Psoas muscle (tissue), 8 donors: ENCODE results near the gene MICOS13. TPM values are rescaled to one million over a fixed set of nuclear protein-coding genes. Genes with fewer than 3 reads are reported as not detected.

Experiments used
- ATAC-seq, 4 donors: fragments of 200-7000 bp; cut with Tn5 transposase; one replicate each; pipeline ENCODE4 v1.9.1; 2020; ENCODE audit warnings: moderate library complexity in 3 of 4, mild to moderate bottlenecking in 2 of 4
- DNase-seq, 2 donors: peaks; one replicate each; pipeline ENCODE4 v3.0.0-alpha.2; 2020
- H3K27ac ChIP-seq: fragments of 200-600 bp; one replicate; pipeline ENCODE4 v1.8.0; 2022
- H3K27me3 ChIP-seq, 3 donors: fragments of 200-600 bp in 1 of 3; one replicate each; pipeline versions ENCODE4 v1.6.1 to v1.8.0; 2013 to 2022; ENCODE audit warnings: low read length in 2 of 3, mild to moderate bottlenecking in 2 of 3, moderate library complexity in 1 of 3; ENCODE audit not compliant: insufficient read depth in 3 of 3
- H3K36me3 ChIP-seq, 2 donors: fragments of 200-600 bp in 1 of 2; one replicate each; pipeline versions ENCODE4 v1.6.1 to v1.8.0; 2013 to 2022; ENCODE audit warnings: low read depth in 1 of 2, mild to moderate bottlenecking in 1 of 2, moderate library complexity in 1 of 2; ENCODE audit not compliant: insufficient read depth in 1 of 2
- H3K4me1 ChIP-seq: fragments of 200-600 bp; one replicate; pipeline ENCODE4 v1.8.0; 2022
- H3K4me3 ChIP-seq: fragments of 200-600 bp; one replicate; pipeline ENCODE4 v1.8.0; 2022; ENCODE audit warnings: mild to moderate bottlenecking
- H3K9me3 ChIP-seq: fragments of 200-600 bp; one replicate; pipeline ENCODE4 v1.8.0; 2022
- CTCF ChIP-seq: fragments of 200-600 bp; IDR thresholded peaks from one replicate; pipeline ENCODE4 v1.8.0; 2022; ENCODE audit warnings: antibody characterized with exemption
- WGBS, 3 donors: extraction: QIAGEN DNeasy Blood & Tissue Kit; methylation state at CpG; one replicate each; pipeline versions ENCODE4 v1.1.6 to v1.1.7; 2013; 5-methylcytosine and 5-hydroxymethylcytosine counted together
- intact Hi-C, 2 donors: fragments of 100-400 bp; cut with DNase I; formaldehyde crosslinking; loops; one replicate each; pipeline versions ENCODE4 v1.11.0 to v1.14.2; 2022
- long read RNA-seq, 2 donors: library from polyadenylated mRNA; unstranded; transcript quantifications; one replicate each; pipeline ENCODE4 v2.0.0, GENCODE V29; 2021
- polyA plus RNA-seq, 3 donors: library from polyadenylated mRNA; stranded (reverse); fragments of 200-250 nt; gene quantifications; one replicate each; pipeline ENCODE4 v1.2.3, GENCODE V29; 2013
- total RNA-seq, 4 donors: library from RNA; stranded (reverse); fragmentation: NEBNext Ultra II Directional in 2 of 4; extraction: Animal tissue kit (Norgen Biotek cat#: 25700) in 2 of 4; gene quantifications; one replicate each; pipeline versions ENCODE4 v1.2.1 to v1.2.4, GENCODE V29; 2021 to 2023
- donor health status: healthy with polysubstance abuse.
- donor health status: DM: no; HTN: no; CAD: no; lungs with moderate emphysema.
- donor health status: Bipolar disorder and iron deficiency.
- donor health status: healthy.
- donor health status: DM: yes; HTN: yes; CAD: no.
- donor health status: DM: no; HTN: no; CAD: no.
- donor health status: DM: no; HTN: no; CAD: no.
- donor health status: DM: yes; HTN: yes; CAD: no.

The MICOS13 gene
- total RNA-seq (100 to 1,000 TPM; 103 to 133 (median 119) TPM), polyA plus RNA-seq (100 to 1,000 TPM; 138 to 245 (median 234) TPM)
- long read RNA-seq, donor 1, transcript C19orf70-204 (4 exons, 655 nt): minor isoform, 5 of 68 reads
- long read RNA-seq, donor 1, transcript C19orf70-201 (4 exons, 896 nt): major isoform, 56 of 68 reads
- long read RNA-seq, donor 1, partial matches to known transcripts: 6 of 68 reads
- long read RNA-seq, donor 1, other reads (novel, unspliced or antisense): 1 of 68 reads
- long read RNA-seq, donor 2, transcript C19orf70-201 (4 exons, 896 nt): major isoform, 97 of 104 reads
- long read RNA-seq, donor 2, partial matches to known transcripts: 1 of 104 reads
- long read RNA-seq, donor 2, other reads (novel, unspliced or antisense): 5 of 104 reads

DNA sequence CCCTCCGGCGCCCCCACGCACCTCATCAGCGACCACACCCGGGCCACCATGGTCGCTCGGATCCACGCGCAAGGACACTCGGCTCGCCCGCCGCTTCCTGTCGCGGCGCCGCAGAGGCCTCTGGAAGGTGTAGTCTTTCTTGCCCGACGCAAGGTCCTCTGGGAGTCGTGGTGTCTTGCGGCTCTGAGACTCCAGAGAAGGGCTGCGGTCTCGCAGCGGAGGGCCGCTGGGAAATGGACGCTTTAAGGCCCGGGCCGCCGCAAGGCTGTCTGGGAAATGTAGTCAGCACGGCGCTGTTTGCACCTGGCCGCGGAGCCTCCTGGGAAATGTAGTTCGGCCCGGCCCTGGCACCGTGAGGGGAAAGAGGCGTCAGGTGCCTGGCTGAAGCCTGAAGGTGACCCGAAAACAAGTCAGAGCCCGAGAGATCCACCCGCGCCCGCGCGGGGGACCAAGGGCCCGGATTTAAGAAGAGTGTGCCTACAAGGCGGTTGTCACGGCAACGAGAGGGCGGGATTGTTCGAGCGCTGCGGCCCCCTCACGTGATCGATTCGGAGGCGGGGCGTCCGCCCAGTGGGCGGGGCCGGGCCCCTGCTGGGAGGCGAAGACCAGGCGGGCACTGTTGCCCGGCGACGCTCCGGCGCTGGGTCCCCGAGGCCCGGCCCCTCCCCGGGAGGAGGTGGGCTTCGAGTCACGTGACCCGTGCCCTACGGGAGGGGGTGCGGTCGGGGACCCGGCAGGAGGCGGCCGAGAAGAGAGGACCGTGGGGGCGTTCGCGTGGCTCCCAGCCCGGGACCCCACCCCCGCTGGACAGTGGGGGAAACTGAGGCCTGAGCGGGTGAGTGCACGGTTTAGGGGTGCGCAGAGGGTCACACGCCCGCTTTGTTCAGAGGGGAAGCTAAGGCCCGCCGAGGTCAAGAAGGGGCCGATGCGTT, at the start of gene MICOS13, which contains the start of gene HSD11B1L:
TSS of gene MICOS13 (minus strand) at position 80 of the 932 bp plus-strand sequence. CDS start at position 50, 30 bp downstream.
TSS of gene HSD11B1L (plus strand) at position 591 of the 932 bp plus-strand sequence. CDS start 3,806 bp downstream, outside the sequence.
- no peaks in the 10 kb centered on the region for H3K27me3 ChIP-seq
- intact Hi-C loops: loop anchor here in 1 of 2 donors (10.0 kb wide), 2 partner anchors 56 to 694 kb away; partner anchors contain the start of genes ALKBH7, PSPN, SAFB and SAFB2
- no peak for TF ChIP-seq CTCF

GRCh38 chr19:5727453-5728050, 47.2 kb upstream of the MICOS13 start:
- H3K36me3 ChIP-seq: no peaks in the 10 kb centered on the region
- DNase-seq (no peak), ATAC-seq (no peak)
- H3K4me3 ChIP-seq: no peak overlapping the region
- H3K27ac ChIP-seq: no peak overlapping the region
- H3K27me3 ChIP-seq: peaks cover 0 to 14% (median 0%) of the 10 kb centered on the region in 3 donors
- WGBS, 3 donors: 90 to 94% (median 91%) methylated on average over 4 of the region's 4 CpGs
- intact Hi-C loops: no loop called here
- no peak for TF ChIP-seq CTCF
- H3K4me1 ChIP-seq: no peaks in the 10 kb centered on the region
- peaks cover 12% of the 10 kb centered on the region for H3K9me3 ChIP-seq

More for the DNA sequence above, at the start of gene MICOS13, which contains the start of gene HSD11B1L:
- WGBS, 3 donors: 1% methylated on average over 49 to 94 of the region's 94 CpGs
- H3K4me1 ChIP-seq: peaks cover 17% of the 10 kb centered on the region
- peak; percentile 99 to 100 for DNase-seq
- H3K4me3 ChIP-seq: peak within 1 kb of the TSS; percentile 83
- H3K36me3 ChIP-seq: peaks cover 5 to 17% of the 10 kb centered on the region in 2 donors
- H3K27ac ChIP-seq: peak within 1 kb of the TSS; percentile 95
- H3K9me3 ChIP-seq: no peaks in the 10 kb centered on the region
- ATAC-seq: peak; percentile 91 to 93 (median 92)

DNA sequence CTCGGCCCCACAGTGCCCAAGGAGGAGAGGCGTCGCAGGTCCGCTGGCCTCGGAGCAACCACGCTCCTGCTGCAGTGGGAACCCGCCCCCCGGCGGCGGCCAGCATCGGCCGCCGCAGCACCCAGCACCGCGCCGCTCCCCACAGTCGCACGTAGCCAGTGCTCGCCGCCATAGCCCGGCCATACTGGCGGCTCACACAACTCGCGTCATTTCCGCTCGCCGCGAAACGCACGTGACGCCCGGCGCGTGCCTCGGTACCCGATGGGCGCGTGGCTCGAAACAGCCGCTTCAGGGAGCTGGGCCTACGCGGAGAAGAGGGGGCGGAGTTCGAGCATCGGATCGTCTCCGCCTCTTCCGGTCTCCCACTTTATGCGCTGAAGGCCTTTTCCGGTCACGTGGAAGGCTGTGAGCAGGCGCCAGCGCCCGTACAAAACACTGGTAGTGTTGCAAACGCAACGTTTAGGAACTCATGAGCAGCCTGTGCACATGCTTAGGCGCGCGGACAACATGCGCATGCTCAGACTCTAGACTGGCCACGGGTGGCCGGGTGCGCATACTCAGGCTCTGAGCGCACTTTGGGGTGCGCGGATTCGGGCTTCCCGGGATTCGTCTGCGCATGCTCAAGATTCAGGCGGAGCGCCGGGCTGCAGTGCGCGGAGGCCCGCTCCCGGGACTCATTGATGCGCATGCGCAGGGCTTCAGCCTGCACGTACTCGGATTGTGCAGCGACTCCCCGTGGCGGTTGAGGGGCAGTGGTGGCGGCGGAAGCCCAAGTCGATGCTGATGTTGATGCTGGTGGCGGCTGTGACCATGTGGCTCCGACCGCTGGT, 39.9 kb upstream of the MICOS13 start, which contains the start of the genes CATSPERD and LONP1:
TSS of gene CATSPERD (plus strand) at position 677 of the 830 bp plus-strand sequence. CDS start at position 778, 101 bp downstream.
TSS of gene LONP1 (minus strand) at position 186 of the 830 bp plus-strand sequence. CDS start at position 172, 14 bp downstream.
- H3K27ac ChIP-seq: peak within 1 kb of the TSS; percentile 99
- TF ChIP-seq CTCF: peak; percentile 88
- H3K36me3 ChIP-seq: peaks cover 0 to 9% of the 10 kb centered on the region in 2 donors
- H3K27me3 ChIP-seq: peaks cover 0 to 3% (median 0%) of the 10 kb centered on the region in 3 donors
- DNase-seq (peak; percentile 99), ATAC-seq (peak; percentile 96 to 97 (median 96))
- H3K4me1 ChIP-seq: peaks cover 20% of the 10 kb centered on the region
- no peaks in the 10 kb centered on the region for H3K9me3 ChIP-seq
- WGBS, 3 donors: 0 to 1% (median 0%) methylated on average over 88 to 90 of the region's 90 CpGs
- peak within 1 kb of the TSS; percentile 95 for H3K4me3 ChIP-seq
- intact Hi-C loops: loop anchor here in 1 of 2 donors (2.0 to 5.0 kb wide), 3 partner anchors 29 to 98 kb away; partner anchors contain the start of genes DUS3L, RPL36, SAFB and SAFB2
